Measurements from ENCODE around the gene PCDH18. TPM values are rescaled to one million over a fixed set of nuclear protein-coding genes. Genes with fewer than 3 reads are reported as not detected.
"Not testable (repeated sequence)": the region's sequence is repeated elsewhere in the genome, so short reads cannot be mapped to it uniquely, and the experiment has no call there.

Gene PCDH18
- total RNA-seq: 0.05 and 0.15 TPM in 2 replicates

- intact Hi-C loops (cut with micrococcal nuclease): no loop called here
Measured at GRCh38 chr4:137531986-137532868, at the start of gene PCDH18. TSS of gene PCDH18 (minus strand) at chr4:137532494. CDS start at chr4:137532088, 406 bp downstream.

- intact Hi-C loops (cut with micrococcal nuclease): no loop called here
Measured at GRCh38 chr4:137576446-137576845, 44.2 kb upstream of the PCDH18 start.

- intact Hi-C loops (cut with micrococcal nuclease): no loop called here
Measured at GRCh38 chr4:137572647-137573046, 40.4 kb upstream of the PCDH18 start.

GRCh38 chr4:137572163-137572562 lies 39.9 kb upstream of the PCDH18 start:
- intact Hi-C loops (cut with micrococcal nuclease): no loop called here

- intact Hi-C loops (cut with micrococcal nuclease): no loop called here
Measured at GRCh38 chr4:137559801-137560200, 27.5 kb upstream of the PCDH18 start.

- intact Hi-C loops (cut with micrococcal nuclease): no loop called here
Measured at GRCh38 chr4:137558951-137559350, 26.7 kb upstream of the PCDH18 start.

GRCh38 chr4:137545461-137545861 lies 13.2 kb upstream of the PCDH18 start:
- intact Hi-C loops (cut with micrococcal nuclease): no loop called here

- intact Hi-C loops (cut with micrococcal nuclease): no loop called here
Measured at GRCh38 chr4:137543648-137544047, 11.4 kb upstream of the PCDH18 start.

GRCh38 chr4:137543198-137543597 lies 10.9 kb upstream of the PCDH18 start:
- intact Hi-C loops (cut with micrococcal nuclease): no loop called here

- intact Hi-C loops (cut with micrococcal nuclease): no loop called here
Measured at GRCh38 chr4:137541876-137542646, 9.8 kb upstream of the PCDH18 start.

GRCh38 chr4:137541181-137541580 lies 8.9 kb upstream of the PCDH18 start:
- intact Hi-C loops (cut with micrococcal nuclease): no loop called here

GRCh38 chr4:137540356-137540755 lies 8.1 kb upstream of the PCDH18 start:
- intact Hi-C loops (cut with micrococcal nuclease): no loop called here

GRCh38 chr4:137538526-137538925 lies 6.2 kb upstream of the PCDH18 start:
- intact Hi-C loops (cut with micrococcal nuclease): no loop called here

GRCh38 chr4:137537807-137538206 lies 5.5 kb upstream of the PCDH18 start:
- intact Hi-C loops (cut with micrococcal nuclease): not testable (repeated sequence)

- intact Hi-C loops (cut with micrococcal nuclease): no loop called here
Measured at GRCh38 chr4:137536789-137537561, 4.7 kb upstream of the PCDH18 start.

- intact Hi-C loops (cut with micrococcal nuclease): no loop called here
Measured at GRCh38 chr4:137535718-137536117, 3.4 kb upstream of the PCDH18 start.

- intact Hi-C loops (cut with micrococcal nuclease): no loop called here
Measured at GRCh38 chr4:137534516-137534915, 2.2 kb upstream of the PCDH18 start.

GRCh38 chr4:137533855-137534254 lies 1.6 kb upstream of the PCDH18 start:
- intact Hi-C loops (cut with micrococcal nuclease): no loop called here

GRCh38 chr4:137532869-137533236 lies 559 bp upstream of the PCDH18 start:
- intact Hi-C loops (cut with micrococcal nuclease): no loop called here

- intact Hi-C loops (cut with micrococcal nuclease): no loop called here
Measured at GRCh38 chr4:137531168-137531985, 917 bp downstream of the PCDH18 start.

- intact Hi-C loops (cut with micrococcal nuclease): no loop called here
Measured at GRCh38 chr4:137530176-137530575, 2.1 kb downstream of the PCDH18 start.

All from T-helper 1 cell treated with Interleukin-12 subunit alpha and Interleukin-12 subunit beta and Interleukin-4 antibody, amounts not matched to agents 30 ng/mL and 1 ng/mL, for 36 hours (primary cell).